GM19238 (cell line): ENCODE data around the gene IQGAP3.

Experiments
- DNase-seq: peaks from one replicate; pipeline ENCODE4 v3.0.0; 2011; ENCODE audit warnings: low spot score; ENCODE audit not compliant: insufficient read length

Gene IQGAP3

DNA sequence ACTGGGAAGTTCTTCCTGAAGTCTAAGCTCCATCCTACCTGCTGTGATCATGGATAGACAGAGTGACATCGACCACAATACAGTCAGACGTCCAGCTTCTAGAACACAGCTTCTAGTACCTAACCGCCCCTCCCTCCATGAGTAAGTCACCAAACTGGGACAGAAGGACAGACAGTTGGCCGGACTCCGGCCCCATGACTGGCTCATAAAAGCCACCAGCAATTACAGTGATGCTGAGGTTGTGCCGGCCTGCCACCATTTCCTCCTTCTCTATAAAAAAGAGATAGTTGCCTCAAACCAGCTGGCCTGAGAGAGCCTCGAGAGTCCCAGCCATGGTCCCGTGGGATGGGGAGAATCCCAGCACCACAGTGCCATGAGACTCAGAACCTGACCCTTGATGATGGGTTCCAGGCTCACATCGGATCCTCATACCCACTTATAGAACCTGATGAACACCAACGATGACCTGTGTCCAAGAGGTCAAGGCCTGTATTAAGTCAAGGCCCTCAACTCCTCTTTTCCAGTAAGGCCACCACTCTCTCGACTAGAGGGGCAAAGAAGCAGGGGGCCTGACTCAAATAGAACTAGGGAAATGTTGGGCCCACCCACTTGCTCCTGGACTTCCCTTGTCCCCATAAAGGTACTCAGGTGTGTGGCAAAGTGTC lies 75.2 kb downstream of the IQGAP3 start:
- no peak for DNase-seq

DNA sequence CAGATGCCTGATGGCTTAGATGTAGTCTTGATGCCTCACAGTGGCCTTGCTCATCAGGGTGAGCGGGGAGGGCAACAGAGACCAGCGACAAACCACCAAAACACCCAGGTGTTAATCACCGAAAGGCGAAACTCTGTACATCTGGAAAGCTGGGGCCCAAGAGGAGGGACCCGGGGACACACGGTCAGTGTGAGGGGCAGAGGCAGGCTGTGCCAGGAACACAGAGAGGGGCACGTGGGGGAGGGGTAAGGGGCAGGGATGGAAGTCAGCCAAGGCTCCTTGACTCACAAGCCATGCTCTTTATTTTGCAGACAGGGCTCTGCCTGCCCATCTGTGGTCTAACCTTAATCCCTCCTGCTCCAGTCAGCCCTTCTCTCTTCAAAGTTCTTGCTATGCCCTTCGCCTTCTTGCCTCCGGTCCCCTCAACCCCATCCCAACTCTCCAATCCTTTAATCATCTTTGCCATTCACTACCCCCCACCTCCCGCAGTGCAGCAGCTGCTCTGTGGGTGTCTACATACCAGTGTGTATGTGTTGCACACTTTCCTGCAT lies 76.1 kb downstream of the IQGAP3 start:
- no peak for DNase-seq

DNA sequence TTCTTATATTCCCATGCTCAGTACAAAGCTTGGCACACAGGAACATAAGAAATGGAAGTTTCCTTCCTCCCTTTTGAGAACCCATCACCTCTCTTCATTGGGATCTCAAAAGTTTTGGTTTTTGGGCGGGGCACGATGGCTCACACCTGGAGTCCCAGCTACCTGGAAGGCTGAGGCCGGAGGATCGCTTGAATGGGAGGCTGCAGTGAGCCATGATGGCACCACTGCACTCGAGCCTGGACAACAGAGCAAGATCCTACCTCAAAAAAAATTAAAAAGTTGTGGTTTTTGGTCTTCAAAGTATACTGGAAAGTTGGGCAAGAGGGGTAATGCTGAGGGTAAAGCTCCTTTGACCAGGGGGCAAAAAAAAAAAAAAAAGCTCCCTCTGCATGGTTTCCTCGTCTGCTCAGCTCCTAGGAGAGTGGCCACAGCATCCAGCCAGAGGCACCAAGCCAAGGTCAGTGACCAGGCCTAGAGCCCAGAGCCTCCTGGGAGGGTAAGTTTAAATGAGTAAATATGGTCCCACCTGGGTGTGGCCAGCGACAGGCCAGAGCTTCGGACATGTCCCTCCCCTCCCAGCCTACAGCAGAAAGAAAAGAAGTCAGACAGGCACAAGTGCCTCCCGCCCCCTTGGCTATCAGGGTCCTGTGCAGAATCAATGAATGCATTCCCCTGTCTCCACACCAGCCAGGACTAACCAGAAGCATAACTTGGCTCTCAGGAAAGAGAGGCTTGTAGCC lies 76.8 kb downstream of the IQGAP3 start:
- no peak for DNase-seq

DNA sequence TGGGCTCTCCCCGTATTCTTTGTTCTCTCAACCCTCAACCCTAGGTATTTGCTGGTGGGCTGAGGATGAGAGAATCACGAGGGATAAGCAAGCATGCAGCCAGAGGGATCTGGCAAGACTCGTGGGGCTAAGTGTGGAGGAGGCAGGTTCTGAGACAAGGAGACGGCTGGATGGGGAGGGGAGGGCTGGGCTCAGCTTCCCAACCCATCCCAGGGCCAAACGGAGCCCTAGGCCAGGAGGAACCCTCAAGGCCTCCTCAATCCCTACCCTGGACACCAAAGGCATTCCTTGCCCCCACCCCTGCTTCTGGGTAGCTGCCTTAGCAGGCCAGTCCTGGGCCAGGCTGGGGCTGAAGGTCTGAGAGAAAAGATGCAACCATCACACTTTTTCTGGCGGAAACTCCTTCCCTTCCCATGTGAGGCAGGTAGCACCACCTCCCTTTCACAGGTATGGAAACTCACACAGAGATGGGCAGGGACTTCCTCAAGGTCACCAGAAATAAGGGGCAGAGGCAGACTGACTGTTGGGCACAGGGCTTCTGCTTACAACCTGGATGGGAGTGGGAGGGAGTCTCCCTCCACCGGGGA lies 78.0 kb downstream of the IQGAP3 start:
- DNase-seq, result no peak

DNA sequence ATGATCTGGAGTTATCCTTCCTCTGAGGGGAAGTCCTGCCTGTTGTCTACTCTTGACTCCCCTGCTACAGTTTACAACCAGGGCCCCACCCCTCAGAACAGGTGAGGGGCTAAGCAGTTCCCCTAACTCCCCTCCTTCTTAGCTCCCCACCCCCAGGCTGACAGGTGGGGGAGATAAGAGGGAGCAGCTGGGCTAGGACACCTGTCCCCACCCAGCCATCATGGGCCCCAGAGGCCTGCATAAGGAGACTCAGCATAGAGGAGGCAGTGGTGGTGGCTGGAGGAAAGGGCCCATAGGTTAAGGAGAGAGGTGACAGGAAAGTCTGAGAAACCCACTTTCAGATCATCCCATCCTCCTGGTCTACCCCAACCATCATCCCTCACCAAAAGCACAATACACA lies 78.6 kb downstream of the IQGAP3 start:
- DNase-seq, result no peak

DNA sequence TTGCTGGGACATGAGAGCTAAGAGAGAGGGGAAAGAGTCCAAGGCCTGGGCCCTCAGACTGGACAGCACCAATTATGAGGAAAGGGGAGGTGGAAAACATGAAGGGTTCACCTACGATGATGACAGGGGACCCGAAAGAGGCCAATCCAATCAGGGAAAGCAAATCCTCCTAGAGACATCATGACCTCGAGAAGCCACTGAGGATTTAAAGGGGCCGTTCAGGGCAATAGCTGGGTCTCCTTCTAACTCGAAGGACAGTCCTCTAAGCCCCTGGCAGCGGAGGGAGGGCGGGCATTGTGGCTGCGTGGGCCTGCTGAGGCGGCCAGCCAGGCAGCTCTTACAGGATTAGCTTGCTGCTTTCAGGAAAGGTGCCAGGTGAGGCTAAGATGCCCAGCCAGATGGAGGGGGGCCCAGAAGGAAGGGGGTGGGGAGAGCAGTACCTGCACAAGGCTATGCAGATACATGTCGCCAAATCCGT lies 79.2 kb downstream of the IQGAP3 start:
- DNase-seq, result no peak

DNA sequence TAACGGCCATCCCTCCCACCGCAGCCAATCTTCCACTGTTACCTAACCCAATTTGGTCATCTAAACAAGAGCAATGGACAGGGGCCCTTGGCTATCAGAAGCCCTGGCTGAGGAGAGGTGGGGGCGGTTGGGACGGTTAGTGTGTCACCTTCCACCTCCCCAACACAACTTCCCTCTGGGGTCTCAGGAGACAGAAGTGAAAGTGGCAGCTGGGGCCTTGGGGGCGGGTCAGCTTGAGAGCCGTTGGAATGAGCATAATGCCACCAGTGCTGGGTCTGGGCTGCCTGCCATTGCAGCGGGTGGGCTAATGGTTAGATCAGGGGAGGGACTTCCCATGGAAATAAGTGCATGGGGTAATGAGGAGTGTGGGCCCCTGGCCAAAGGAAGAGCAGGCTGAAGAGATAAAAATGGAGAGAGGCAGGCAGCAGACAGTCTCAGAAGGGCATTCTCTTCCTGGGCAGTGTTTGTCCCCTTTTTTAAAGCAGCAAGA lies 79.7 kb downstream of the IQGAP3 start:
- no peak for DNase-seq

DNA sequence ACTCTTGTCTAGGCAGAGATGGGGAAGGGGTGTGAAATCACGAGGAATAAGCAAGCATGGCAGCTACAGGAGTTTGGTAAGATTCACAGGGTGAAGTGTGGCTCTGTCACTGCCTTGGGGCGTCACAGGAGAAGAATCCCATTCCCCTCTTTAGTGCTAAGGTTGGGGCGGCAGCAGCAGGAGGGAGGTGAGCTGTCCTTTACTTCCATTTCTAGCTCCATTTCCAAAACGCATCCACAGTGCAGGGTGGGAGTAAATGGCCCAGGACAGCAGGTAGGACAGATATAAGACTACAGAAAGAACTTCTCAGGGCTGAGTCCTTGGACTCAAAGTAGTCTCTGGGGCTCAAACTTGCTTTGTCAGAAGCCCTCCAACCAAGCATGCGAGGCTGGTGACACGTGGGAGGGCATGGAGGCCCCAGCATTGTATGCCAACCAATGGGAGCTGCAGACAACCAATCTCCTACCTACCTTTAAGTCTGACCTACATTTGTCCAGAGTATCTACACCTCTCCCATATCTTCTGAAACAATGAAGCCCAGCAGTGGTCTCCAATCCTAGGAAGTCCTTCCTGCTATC lies 80.3 kb downstream of the IQGAP3 start:
- no peak for DNase-seq

DNA sequence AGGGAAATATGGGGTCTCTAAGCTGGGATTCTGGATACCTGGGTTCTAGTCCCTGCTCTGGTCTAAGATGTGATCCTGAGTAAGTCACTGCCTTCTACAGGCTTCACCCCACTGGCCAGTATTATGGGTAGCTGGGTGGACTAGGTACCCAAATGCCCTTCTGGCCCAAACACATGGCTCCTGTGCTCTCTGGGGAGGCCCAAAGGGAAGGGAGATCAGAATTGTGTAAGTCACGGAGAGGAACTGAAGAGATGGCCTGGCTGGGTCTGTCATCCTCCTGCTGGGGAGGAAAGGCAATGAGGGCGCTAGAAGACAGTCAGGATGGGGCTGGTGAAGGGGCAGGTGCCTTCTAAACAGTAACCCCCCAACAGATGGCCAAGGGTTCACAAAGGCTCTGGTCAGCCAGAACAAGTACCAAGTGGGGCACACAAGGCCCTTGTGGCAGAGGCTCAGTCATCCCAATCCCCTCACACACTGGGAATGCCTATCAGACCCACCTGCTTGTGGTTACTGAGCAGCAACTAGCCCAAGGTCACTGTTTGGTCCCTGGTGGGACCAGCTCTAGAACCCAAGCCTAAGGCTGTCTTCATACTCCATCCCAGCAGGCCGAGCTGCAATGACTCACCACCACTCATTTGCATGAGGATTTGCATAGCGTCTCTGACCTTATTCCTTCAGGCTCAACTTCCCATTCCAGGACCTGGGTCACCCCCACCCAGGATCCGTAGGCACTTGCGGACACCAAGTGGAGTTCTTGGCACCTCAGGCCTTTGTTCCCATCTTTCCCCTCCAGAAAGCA lies 81.0 kb downstream of the IQGAP3 start:
- no peak for DNase-seq

DNA sequence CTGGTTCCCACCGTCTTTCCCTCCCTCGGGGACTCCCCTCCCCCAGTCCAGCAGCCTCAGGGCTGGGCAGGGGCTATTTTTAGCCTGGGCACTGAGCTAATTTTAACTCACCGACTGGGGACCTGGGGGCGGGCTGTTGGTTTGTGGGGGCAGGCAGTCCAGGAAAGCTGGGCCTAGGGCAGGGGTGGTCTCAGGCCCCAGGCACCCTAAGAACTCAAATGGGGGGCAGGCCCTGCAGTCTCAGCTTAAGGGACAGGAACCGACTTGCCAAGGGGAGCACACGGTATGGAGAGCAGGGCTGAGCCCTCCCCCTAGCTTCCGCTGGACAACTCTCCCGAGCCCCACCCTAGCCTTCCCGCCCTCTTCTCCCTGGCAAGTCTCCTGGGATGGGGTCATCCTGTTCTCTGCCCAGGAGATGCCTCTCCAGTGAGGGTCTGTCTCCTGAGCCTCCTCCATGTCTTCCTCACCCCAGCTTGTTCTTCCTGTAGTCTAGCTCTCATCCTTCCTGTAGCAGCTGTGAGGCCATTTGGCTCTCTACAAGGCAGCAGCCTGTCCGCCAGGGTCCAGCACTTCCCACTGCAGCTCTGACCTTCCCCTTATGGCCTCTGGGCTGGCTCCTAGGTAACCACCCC lies 81.8 kb downstream of the IQGAP3 start:
- no peak for DNase-seq

DNA sequence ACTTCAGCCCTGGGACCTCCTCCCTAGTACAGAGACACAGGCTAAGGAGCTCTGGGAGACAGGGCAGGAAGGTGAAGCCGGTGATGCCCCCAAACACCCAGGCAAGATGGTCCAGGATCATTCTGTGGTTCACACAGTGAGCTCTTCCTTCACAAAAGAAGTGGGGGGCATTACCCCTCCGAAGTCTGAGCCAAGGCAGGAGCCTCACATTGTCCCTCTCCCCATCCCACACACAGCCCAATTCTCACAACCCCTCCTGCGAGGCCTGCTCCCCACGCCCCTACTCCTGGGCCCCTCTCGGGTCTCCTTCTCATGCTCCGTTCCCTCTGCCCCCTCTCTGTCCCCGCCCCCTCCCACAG lies 82.5 kb downstream of the IQGAP3 start:
- DNase-seq, result no peak

DNA sequence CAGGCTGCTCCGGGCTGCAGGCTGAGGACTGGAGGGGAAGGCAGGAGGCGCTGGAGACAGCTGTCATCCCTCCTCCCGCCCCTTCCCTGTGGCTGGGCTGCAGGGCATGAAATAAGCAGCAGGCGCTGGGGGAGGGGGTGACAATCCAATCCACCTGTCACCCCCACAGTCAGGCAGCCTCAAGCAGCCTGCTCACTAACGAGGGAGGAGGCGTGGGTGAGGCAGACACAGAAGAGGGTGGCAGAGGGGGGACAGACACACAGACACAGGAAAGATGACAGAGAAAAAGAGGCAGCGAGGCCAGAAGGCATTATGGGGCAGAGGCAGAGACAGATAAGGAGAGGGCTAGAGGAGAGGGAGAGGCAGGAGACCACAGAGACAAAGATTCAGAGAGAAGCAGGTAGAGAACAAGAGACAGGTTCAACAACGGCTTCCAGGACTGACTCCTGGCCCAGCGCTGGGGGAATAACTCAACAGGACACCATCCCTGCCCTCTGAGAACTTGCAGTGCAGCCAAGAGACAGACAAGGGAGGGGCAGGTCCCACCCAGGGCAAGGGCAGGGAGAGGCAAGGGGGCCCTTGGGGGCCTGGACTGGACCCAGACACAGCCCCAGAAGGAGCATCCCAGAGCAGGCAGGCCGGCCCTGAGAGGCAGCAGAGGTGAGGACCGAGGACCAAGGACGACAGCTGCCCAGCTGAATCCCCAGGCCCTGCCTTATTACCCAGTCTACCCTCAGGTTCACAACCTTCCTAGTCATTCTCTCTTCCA lies 83.0 kb downstream of the IQGAP3 start:
- peak; percentile 66 for DNase-seq

DNA sequence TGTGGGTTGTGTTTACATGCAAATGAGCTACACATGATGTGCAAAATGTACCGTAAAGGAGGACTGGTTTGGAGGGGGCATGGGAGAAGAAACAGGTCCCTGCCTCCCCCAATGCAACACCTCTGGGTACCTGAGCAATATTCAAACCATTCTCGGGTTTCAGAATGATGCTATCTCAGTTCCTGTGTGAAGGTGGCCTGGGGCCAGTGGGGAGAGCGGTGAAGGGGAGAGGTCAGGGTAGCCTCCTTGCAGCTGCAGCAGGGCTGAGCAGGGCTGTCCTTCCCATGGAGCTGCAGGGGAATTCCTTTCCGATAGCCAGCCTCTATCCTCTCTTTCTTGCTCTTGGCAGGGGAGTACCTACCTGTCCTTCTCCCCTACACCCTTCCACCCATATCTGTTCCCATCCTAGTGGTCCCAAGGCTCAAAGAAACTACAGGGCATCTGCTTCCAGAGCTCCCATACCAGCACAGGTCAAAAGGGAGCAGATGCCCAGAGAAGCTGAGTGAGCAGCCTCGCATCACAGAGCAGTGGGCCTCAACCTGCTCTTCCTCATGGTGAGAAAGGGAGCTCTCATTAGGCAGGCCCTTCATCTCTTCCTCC lies 83.7 kb downstream of the IQGAP3 start:
- peak; percentile 77 for DNase-seq

DNA sequence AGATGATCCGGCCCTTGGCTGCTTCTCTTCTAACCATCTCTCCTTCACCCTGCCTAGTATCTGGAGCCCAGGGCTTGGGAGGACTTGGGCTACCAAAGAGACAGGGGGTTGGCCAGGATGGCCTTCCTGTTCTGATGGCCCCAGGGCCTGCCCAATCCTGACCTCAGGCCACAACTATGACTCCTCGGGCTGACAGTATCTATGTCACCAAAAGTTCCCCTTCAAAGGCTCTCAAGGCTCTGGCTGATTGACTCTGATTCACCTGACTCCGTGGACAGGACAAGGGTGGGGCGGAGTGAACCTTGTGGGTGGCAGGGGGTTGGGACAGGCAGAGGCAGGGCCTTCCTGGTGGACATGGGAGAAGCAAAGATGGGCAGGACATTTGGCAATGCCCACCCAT lies 84.5 kb downstream of the IQGAP3 start:
- DNase-seq, result no peak

DNA sequence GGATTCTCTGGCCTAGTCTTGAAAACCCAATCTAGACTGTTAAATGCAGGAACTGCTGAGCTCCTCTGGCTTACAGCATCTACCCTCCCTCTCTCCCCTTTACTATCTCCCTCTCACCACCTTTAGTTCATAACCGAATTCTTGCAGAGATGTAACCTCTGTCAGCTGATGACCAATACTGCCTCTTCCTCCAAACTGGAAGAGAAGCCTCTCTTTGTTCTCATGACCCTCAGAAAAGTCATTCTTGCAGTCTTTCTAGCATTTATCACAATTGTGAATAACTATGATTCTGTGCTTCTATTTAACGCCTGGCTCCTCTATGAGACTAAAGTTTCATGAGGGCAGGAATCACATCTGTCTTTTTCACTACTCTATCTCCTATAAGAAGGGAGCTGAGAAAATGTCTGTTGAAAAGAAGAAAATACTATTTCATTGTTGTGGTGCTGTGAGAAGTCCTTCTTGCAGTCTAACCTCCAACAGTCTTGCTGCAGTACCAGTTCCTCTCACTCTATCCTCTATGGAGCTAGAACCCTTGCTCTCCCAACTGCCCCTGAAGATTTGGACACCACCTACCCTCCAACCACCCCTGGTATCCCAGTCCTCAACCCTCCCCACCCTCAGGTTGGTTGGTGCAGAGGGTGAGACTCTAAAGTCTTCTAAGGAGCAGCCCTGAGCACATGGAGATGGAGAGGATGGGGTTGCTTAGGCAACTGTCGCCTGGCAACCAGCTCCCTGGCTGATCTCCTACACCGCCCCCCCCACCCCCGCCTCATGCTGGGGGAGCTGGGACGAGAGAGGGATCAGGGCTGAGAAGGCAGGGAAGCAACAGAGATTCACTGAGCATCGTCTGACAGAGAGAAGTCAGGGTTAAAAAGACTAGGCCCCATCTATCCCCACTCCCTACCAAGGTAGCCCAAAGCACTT lies 85.7 kb downstream of the IQGAP3 start:
- no peak for DNase-seq

DNA sequence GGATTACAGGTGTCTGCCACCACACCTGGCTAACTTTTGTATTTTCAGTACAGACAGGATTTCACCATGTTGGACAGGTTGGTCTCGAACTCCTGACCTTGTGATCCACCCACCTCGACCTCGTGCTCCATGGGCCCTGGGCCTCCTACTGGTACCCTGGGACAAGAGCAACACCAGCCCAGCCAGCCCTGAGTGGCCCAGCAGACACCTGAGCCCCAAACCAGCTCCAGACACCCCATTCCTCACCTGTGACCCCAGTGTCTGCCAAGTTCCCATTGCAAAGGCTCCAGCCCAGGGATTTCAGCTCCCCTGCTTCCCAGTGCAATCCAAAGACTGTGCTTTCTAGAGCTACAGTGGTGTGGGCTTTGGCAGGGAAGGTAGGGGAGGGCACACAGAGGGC lies 86.4 kb downstream of the IQGAP3 start:
- no peak for DNase-seq

DNA sequence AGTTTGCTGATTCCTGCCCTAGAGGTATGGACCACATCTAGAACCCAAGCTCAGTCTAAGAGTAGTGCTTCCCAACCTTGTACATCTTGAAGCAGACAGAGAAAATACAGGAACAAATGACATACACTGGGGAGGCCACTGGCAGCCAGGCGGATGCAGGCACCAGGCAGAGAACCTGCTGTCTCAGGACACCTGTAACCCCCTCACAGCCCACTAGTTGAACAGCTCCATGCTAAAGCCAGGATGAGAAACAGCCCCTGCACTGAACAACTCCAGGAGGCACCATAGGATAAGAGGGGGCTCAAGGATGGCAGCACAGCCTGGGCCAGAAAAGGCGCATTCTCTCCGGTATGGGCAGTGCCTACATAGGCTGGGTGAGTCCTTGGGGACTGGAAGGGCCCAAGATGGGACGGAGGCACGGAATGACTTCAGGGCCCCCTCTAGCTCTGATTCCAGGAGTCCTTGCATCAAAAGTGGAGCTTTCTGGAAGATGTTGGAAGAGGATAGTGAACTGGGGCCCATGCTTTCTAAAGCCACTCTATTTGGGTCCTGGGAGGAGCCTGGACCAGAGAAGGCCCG lies 87.8 kb downstream of the IQGAP3 start:
- no peak for DNase-seq

DNA sequence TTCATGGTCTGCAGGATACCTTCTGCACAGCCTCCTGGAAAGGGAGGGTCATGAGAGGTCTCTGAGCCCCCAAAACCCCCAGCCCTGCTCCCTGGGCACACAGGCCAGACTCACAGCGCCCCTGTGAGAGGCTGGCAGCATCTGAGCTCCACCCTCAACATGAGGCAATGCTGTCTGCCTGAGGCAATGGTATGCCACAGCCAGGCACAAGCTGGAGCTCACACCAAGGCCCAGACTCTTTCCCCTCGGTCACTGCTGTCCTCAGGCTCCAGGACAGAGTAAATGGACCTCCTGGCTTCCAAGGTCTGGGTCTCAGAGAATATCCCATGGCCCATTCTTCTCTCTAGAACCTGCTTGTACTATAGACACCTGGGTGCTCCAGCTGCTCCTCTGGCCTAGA lies 89.0 kb downstream of the IQGAP3 start:
- DNase-seq, result no peak
